Measurements from ENCODE around the gene LTBP1.

The LTBP1 gene

GRCh38 chr2:32931945-32932709 is 14.6 kb upstream of the LTBP1 start:
- DNase-seq (ENCODE audit: low read depth in 2 of 3, low spot score in 2 of 3): no peak

GRCh38 chr2:32932825-32933755 is 13.7 kb upstream of the LTBP1 start:
- DNase-seq (ENCODE audit: low read depth in 2 of 3, low spot score in 2 of 3): no peak

- no peak for DNase-seq (ENCODE audit: low read depth in 2 of 3, low spot score in 2 of 3)
These were observed 13.0 kb upstream of the LTBP1 start for GRCh38 chr2:32933756-32934095.

- no peak for DNase-seq (ENCODE audit: low read depth in 2 of 3, low spot score in 2 of 3)
These were observed 8.9 kb upstream of the LTBP1 start for GRCh38 chr2:32937602-32938448.

GRCh38 chr2:32938934-32939333 is 7.8 kb upstream of the LTBP1 start:
- DNase-seq (ENCODE audit: low read depth in 2 of 3, low spot score in 2 of 3): no peak

GRCh38 chr2:32940316-32940997 is 6.3 kb upstream of the LTBP1 start:
- DNase-seq (ENCODE audit: low read depth in 2 of 3, low spot score in 2 of 3): no peak

GRCh38 chr2:32941944-32942690 is 4.6 kb upstream of the LTBP1 start:
- no peak for DNase-seq (ENCODE audit: low read depth in 2 of 3, low spot score in 2 of 3)

- DNase-seq (ENCODE audit: low read depth in 2 of 3, low spot score in 2 of 3): no peak
These were observed 3.8 kb upstream of the LTBP1 start for GRCh38 chr2:32942793-32943485.

- DNase-seq (ENCODE audit: low read depth in 2 of 3, low spot score in 2 of 3): no peak
These were observed 1.5 kb upstream of the LTBP1 start for GRCh38 chr2:32945286-32945685.

GRCh38 chr2:32947076-32947483 is 327 bp downstream of the LTBP1 start:
- DNase-seq (ENCODE audit: low read depth in 2 of 3, low spot score in 2 of 3): no peak

- no peak for DNase-seq (ENCODE audit: low read depth in 2 of 3, low spot score in 2 of 3)
These were observed 861 bp downstream of the LTBP1 start for GRCh38 chr2:32947484-32948143.

- DNase-seq (ENCODE audit: low read depth in 2 of 3, low spot score in 2 of 3): no peak
These were observed 1.5 kb downstream of the LTBP1 start for GRCh38 chr2:32948266-32948665.

GRCh38 chr2:32949260-32949659 is 2.5 kb downstream of the LTBP1 start:
- no peak for DNase-seq (ENCODE audit: low read depth in 2 of 3, low spot score in 2 of 3)

GRCh38 chr2:32951672-32952071 is 4.9 kb downstream of the LTBP1 start:
- DNase-seq (ENCODE audit: low read depth in 2 of 3, low spot score in 2 of 3): no peak

- no peak for DNase-seq (ENCODE audit: low read depth in 2 of 3, low spot score in 2 of 3)
These were observed 6.2 kb downstream of the LTBP1 start for GRCh38 chr2:32952761-32953476.

- no peak for DNase-seq (ENCODE audit: low read depth in 2 of 3, low spot score in 2 of 3)
These were observed 7.5 kb downstream of the LTBP1 start for GRCh38 chr2:32954206-32954605.

GRCh38 chr2:32958821-32959220 is 12.1 kb downstream of the LTBP1 start:
- DNase-seq (ENCODE audit: low read depth in 2 of 3, low spot score in 2 of 3): no peak

- DNase-seq (ENCODE audit: low read depth in 2 of 3, low spot score in 2 of 3): no peak
These were observed 13.5 kb downstream of the LTBP1 start for GRCh38 chr2:32960238-32960637.
